Smooth muscle cell of the brain vasculature (primary cell): Measurements from ENCODE around the gene C5AR1.
"Not testable (repeated sequence)": the region's sequence is repeated elsewhere in the genome, so short reads cannot be mapped to it uniquely, and the experiment has no call there.

Source experiments
- DNase-seq: peaks from one replicate; pipeline ENCODE4 v3.0.0-alpha.2; 2012; ENCODE audit warnings: low read depth, low spot score

The C5AR1 gene

DNA sequence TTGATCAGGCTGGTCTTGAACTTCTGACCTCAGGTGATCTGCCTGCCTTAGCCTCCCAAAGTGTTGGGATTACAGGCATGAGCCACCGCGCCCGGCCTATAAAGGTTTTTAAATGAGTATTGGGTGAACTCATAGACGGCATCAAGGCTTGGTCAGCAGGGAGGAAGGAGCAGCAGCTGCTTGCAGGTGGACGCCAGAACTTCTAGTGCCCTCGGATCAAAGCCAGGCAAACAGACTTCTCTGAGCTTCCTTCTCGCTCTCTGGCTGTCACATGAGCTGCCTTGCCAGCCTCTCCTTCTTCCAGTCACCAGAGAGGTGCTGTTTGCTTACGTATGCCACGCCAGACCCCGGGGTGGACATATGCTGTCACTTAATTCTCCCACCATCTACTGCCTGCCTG is 55.8 kb downstream of the C5AR1 start:
- DNase-seq, result not testable (repeated sequence)

- peak; percentile 86 for DNase-seq
Observed at GRCh38 chr19:47370045-47370611, 60.5 kb downstream of the C5AR1 start.

DNA sequence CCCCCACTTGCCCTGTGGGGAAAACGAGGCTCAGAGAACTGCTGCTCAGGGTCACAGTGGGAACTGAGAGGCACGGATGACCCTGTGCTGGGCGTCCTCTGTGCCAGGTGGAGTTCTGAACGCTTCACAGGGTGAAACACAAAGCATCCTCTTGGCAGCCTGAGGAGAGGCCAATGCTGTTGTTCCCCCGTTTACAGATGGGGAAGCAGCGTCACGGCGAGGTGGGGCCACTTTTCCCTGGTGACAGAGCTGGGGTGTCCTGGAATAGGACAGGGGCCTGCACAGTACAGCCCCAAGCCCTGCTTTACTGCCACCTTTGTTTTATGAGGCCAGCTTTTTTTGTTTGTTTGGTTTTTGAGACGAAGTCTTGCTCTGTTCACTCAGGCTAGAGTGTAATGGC is 61.6 kb downstream of the C5AR1 start:
- no peak for DNase-seq
